GM12878 (cell line): ENCODE data around the gene TCF23. TPM values are rescaled to one million over a fixed set of nuclear protein-coding genes. Genes with fewer than 3 reads are reported as not detected.

ENCODE experiments used
- ATAC-seq: fragments of 200-7000 bp; cut with Tn5 transposase; 3 replicates; pipeline ENCODE4 v1.9.1; 2020; ENCODE audit warnings: mild to moderate bottlenecking, moderate library complexity
- BruUV-seq: library from RNA; stranded (reverse); fragments of 400-500 nt; replicated peaks from 2 replicates; lab custom pipeline; 2021; lab: Mats Ljungman, UMichigan
- CTCF ChIA-PET: fragments of 300-600 bp; sonication (Branson Sonifier 250); formaldehyde crosslinking; extraction: SDS; loops from one replicate; lab custom pipeline; 2021; ENCODE audit warnings: inconsistent platforms; lab: Yijun Ruan, JAX
- POLR2A ChIA-PET: fragments of 350-600 bp; formaldehyde crosslinking; extraction: SDS; loops from one replicate; lab custom pipeline; 2021; ENCODE audit warnings: inconsistent platforms; lab: Charles Lee
- RAD21 ChIA-PET: fragments of 300-600 bp; sonication (Branson Sonifier 250); formaldehyde crosslinking; loops from one replicate; lab custom pipeline; 2023; ENCODE audit warnings: antibody characterized with exemption; ENCODE audit not compliant: unreplicated experiment; lab: Charles Lee
- SMC1A ChIA-PET: fragments of 300-600 bp; sonication (Branson Sonifier 250); formaldehyde crosslinking; loops from one replicate; lab custom pipeline; 2023; ENCODE audit not compliant: unreplicated experiment, uncharacterized antibody; lab: Charles Lee
- DNase-seq: peaks from one replicate; pipeline ENCODE4 v3.0.0-alpha.2; 2011; ENCODE audit warnings: low read depth, low spot score
- FAIRE-seq: peaks from 3 replicates; lab custom pipeline; 2011; peaks lifted over from hg19 to GRCh38; lab: Jason Lieb, UNC
- H2AFZ ChIP-seq: 2 replicates; pipeline ENCODE4 v1.6.0; 2011; ENCODE audit warnings: low read depth, low read length, control low read depth; ENCODE audit not compliant: control insufficient read depth
- H3K27ac ChIP-seq: 2 replicates; pipeline ENCODE4 v1.5.1; 2011; ENCODE audit warnings: control low read depth; ENCODE audit not compliant: control insufficient read depth, insufficient read depth
- H3K27me3 ChIP-seq, 2 experiments: replicated peaks in 1 of 2; 2 replicates each; pipeline versions ENCODE4 v1.6.0 to v1.6.1; 2011; ENCODE audit warnings: low read length in 1 of 2; ENCODE audit not compliant: control insufficient read depth in 2 of 2, insufficient read depth in 2 of 2
- H3K36me3 ChIP-seq, 2 experiments: 2 replicates each; pipeline ENCODE4 v1.5.1; 2011; ENCODE audit warnings: low read length in 1 of 2; ENCODE audit not compliant: control insufficient read depth in 2 of 2, insufficient read depth in 2 of 2
- H3K4me1 ChIP-seq: 2 replicates; pipeline ENCODE4 v1.6.1; 2011; ENCODE audit warnings: mild to moderate bottlenecking, low read length, moderate library complexity, mixed read lengths; ENCODE audit not compliant: control insufficient read depth, insufficient read depth
- H3K4me2 ChIP-seq: 2 replicates; pipeline ENCODE4 v1.6.0; 2011; ENCODE audit warnings: control low read depth; ENCODE audit not compliant: control insufficient read depth, insufficient read depth
- H3K4me3 ChIP-seq: fragments of 200-600 bp; sonication (generic); 2 replicates; pipeline ENCODE4 v1.5.1; 2016
- H3K79me2 ChIP-seq: 2 replicates; pipeline ENCODE4 v1.6.0; 2011; ENCODE audit warnings: low read length; ENCODE audit not compliant: control insufficient read depth, insufficient read depth
- H3K9ac ChIP-seq: 2 replicates; pipeline ENCODE4 v1.8.0; 2011; ENCODE audit warnings: low read length, control low read depth, mixed read lengths; ENCODE audit not compliant: control insufficient read depth, insufficient read depth
- H3K9me3 ChIP-seq: replicated peaks from 3 replicates; pipeline ENCODE4 v1.5.1; 2011; ENCODE audit warnings: mild to moderate bottlenecking, low read length; ENCODE audit not compliant: control insufficient read depth, insufficient read depth
- H4K20me1 ChIP-seq: 2 replicates; pipeline ENCODE4 v1.6.0; 2011; ENCODE audit not compliant: control insufficient read depth, insufficient read depth
- ASH2L ChIP-seq: fragments of 300-600, 200-600 bp; sonication (generic); IDR thresholded peaks from 2 replicates; pipeline ENCODE4 v1.6.1; 2017; ENCODE audit warnings: low read depth, mild to moderate bottlenecking, borderline replicate concordance
- CHD4 ChIP-seq: fragments of 200-600 bp; sonication (generic); IDR thresholded peaks from 2 replicates; pipeline ENCODE4 v1.6.1; 2016; ENCODE audit warnings: mild to moderate bottlenecking
- DPF2 ChIP-seq: fragments of 450-650 bp; IDR thresholded peaks from 2 replicates; pipeline ENCODE4 v1.6.1; 2017; ENCODE audit warnings: mild to moderate bottlenecking
- EGR1 ChIP-seq, 2 experiments: IDR thresholded peaks; 1 replicate in 1 of 2; 2 replicates in 1 of 2; pipeline ENCODE4 v1.6.1; 2011 to 2012; ENCODE audit warnings: low read depth in 2 of 2, low read length in 2 of 2, borderline replicate concordance in 1 of 2, mild to moderate bottlenecking in 1 of 2, moderate library complexity in 1 of 2
- ELK1 ChIP-seq: IDR thresholded peaks from 2 replicates; pipeline ENCODE4 v1.6.1; 2012; ENCODE audit warnings: low read depth, low read length, improper control_type of control experiment
- FOXK2 ChIP-seq: fragments of 450-650 bp; IDR thresholded peaks from 2 replicates; pipeline ENCODE4 v1.6.1; 2017; ENCODE audit warnings: mild to moderate bottlenecking, moderate library complexity
- KAT2A ChIP-seq: conservative IDR thresholded peaks from 2 replicates; pipeline ENCODE4 v1.6.1; 2011; ENCODE audit warnings: low read depth, low read length; ENCODE audit not compliant: control insufficient read depth
- KDM1A ChIP-seq: fragments of 200-600 bp; sonication (generic); IDR thresholded peaks from 2 replicates; pipeline ENCODE4 v1.6.1; 2016; ENCODE audit warnings: borderline replicate concordance
- LARP7 ChIP-seq: fragments of 450-650 bp; IDR thresholded peaks from 2 replicates; pipeline ENCODE4 v1.6.1; 2017; ENCODE audit warnings: mild to moderate bottlenecking
- MLLT1 ChIP-seq: fragments of 450-650 bp; IDR thresholded peaks from 2 replicates; pipeline ENCODE4 v1.6.1; 2016; ENCODE audit warnings: mild to moderate bottlenecking
- POLR2A ChIP-seq: IDR thresholded peaks from 2 replicates; pipeline ENCODE4 v1.6.1; 2011; ENCODE audit warnings: low read depth, mild to moderate bottlenecking, low read length
- RELA ChIP-seq: fragments of 450-650 bp; IDR thresholded peaks from 2 replicates; pipeline ENCODE4 v1.8.0; 2014; ENCODE audit warnings: borderline replicate concordance; ENCODE audit not compliant: partially characterized antibody
- SUPT20H ChIP-seq: IDR thresholded peaks from 2 replicates; pipeline ENCODE4 v1.6.1; 2011; ENCODE audit warnings: low read depth, mild to moderate bottlenecking, low read length, moderate library complexity, borderline replicate concordance; ENCODE audit not compliant: control insufficient read depth
- SUZ12 ChIP-seq: fragments of 200-600 bp; sonication (generic); IDR thresholded peaks from one replicate; pipeline ENCODE4 v1.6.1; 2018; ENCODE audit warnings: antibody characterized with exemption, mild to moderate bottlenecking; ENCODE audit not compliant: unreplicated experiment
- TBL1XR1 ChIP-seq: IDR thresholded peaks from 2 replicates; pipeline ENCODE4 v1.6.1; 2012; ENCODE audit warnings: low read depth, low read length, improper control_type of control experiment
- TCF7 ChIP-seq: IDR thresholded peaks from 2 replicates; pipeline ENCODE4 v1.6.1; 2014; ENCODE audit warnings: antibody characterized with exemption, borderline replicate concordance
- ZNF207 ChIP-seq: fragments of 450-650 bp; IDR thresholded peaks from 2 replicates; pipeline ENCODE4 v1.6.1; 2014; ENCODE audit warnings: antibody characterized with exemption, mild to moderate bottlenecking, borderline replicate concordance
- WGBS: methylation state at CpG from one replicate; pipeline ENCODE4 v1.1.6; 2016; ENCODE audit warnings: low lambda C conversion rate; ENCODE audit not compliant: insufficient replicate concordance, insufficient coverage; ENCODE audit errors: missing lambda C conversion rate; 5-methylcytosine and 5-hydroxymethylcytosine counted together
- in situ Hi-C: fragments of 300-500 bp; cut with MboI; formaldehyde crosslinking; loops from 9 replicates; pipeline ENCODE4 v1.14.3; 2018; ENCODE audit warnings: mixed read lengths
- intact Hi-C: fragments of 100-400 bp; cut with micrococcal nuclease; formaldehyde crosslinking; loops from one replicate; pipeline ENCODE4 v1.14.2; 2022; ENCODE audit not compliant: unreplicated experiment
- polyA plus RNA-seq, 11 experiments: library from polyadenylated mRNA; depleted of rRNA in 4 of 11; unstranded in 6 of 11; stranded (reverse) in 5 of 11; fragments of >200 nt; fragmentation: Nextera tagmentation in 4 of 11; fragmentation: Illumina TruSeq in 1 of 11; extraction: Ambion mirVana in 4 of 11; extraction: Trizol in 1 of 11; gene quantifications; 1 replicate in 1 of 11; 2 replicates in 10 of 11; pipeline versions ENCODE4 v1.2.1 to v1.2.3, GENCODE V29; 2011 to 2016; ENCODE audit warnings: inconsistent platforms in 2 of 11, missing spikeins in 2 of 11, low read depth in 1 of 11
- total RNA-seq, 4 experiments: library from RNA; depleted of rRNA in 3 of 4; stranded (reverse); fragments of >200 nt in 3 of 4; fragmentation: Illumina TruSeq in 1 of 4; extraction: Trizol in 1 of 4; gene quantifications; 2 replicates each; pipeline versions ENCODE4 v1.2.1 to v1.2.3, GENCODE V29; 2013 to 2021

The TCF23 gene
- total and polyA plus RNA-seq, 10 of the 15 experiments (the other 5 are each of a cell fraction or from before 2014, with no cell fraction given): not detected

GRCh38 chr2:27121906-27122305 is 26.9 kb upstream of the TCF23 start:
- SMC1A ChIA-PET: no interaction called here
- BruUV-seq: no TSS peak
- H3K4me2 ChIP-seq: no peak overlapping the region
- in situ Hi-C loops: no loop called here
- no peak for TF ChIP-seq CHD4
- no peak for TF ChIP-seq KAT2A
- FAIRE-seq (no peak), ATAC-seq (no peak), DNase-seq (no peak)
- intact Hi-C loops: no loop called here
- no peaks in the 10 kb centered on the region for H4K20me1 ChIP-seq
- H3K4me1 ChIP-seq: peaks cover 5% of the 10 kb centered on the region; the same call in 1 of the 2 replicates
- H3K36me3 ChIP-seq: no peaks in the 10 kb centered on the region
- no peak overlapping the region for H2AFZ ChIP-seq
- no peak overlapping the region for H3K4me3 ChIP-seq
- CTCF ChIA-PET: interaction anchor here (1.1 kb wide), 1 partner anchor 22 kb away, joined by 3 read pairs; no protein-coding TSS in a partner anchor
- no peaks in the 10 kb centered on the region for H3K9me3 ChIP-seq
- H3K9ac ChIP-seq: no peak overlapping the region
- H3K27ac ChIP-seq: no peak overlapping the region
- POLR2A ChIA-PET: no interaction called here
- H3K27me3 ChIP-seq: peaks cover 7 to 8% of the 10 kb centered on the region in 2 experiments
- no peaks in the 10 kb centered on the region for H3K79me2 ChIP-seq
- WGBS: 59% methylated on average over 2 of the region's 2 CpGs
- RAD21 ChIA-PET: no interaction called here

GRCh38 chr2:27122791-27123190 is 26.0 kb upstream of the TCF23 start:
- whole genome bisulfite sequencing: 83% methylated on average over 7 of the region's 7 CpGs
- H3K9ac ChIP-seq: no peak overlapping the region
- intact Hi-C loops: no loop called here
- TF ChIP-seq TCF7 (no peak), SUPT20H (no peak), ELK1 (no peak), SUZ12 (no peak), FOXK2 (no peak), DPF2 (no peak), TBL1XR1 (no peak), RELA (no peak), KDM1A (no peak), POLR2A (no peak), ASH2L (no peak), EGR1 (IDR thresholded peaks at IDR 0.05; ENCODE audit: borderline replicate concordance in 1 of 2, low read depth in 2 of 2, low read length in 2 of 2) (no peak), MLLT1 (no peak), LARP7 (no peak), ZNF207 (no peak)
- ATAC-seq (no peak), FAIRE-seq (no peak), DNase-seq (no peak)
- H2AFZ ChIP-seq: no peak overlapping the region
- no peak overlapping the region for H3K27ac ChIP-seq
- ChIA-PET SMC1A (interaction anchor here (1.7 kb wide), 1 partner anchor 11 kb away, joined by 7 read pairs; no protein-coding TSS in a partner anchor), CTCF (interaction anchor here (1.2 kb wide), 1 partner anchor 161 kb away, joined by 3 read pairs; no protein-coding TSS in a partner anchor), RAD21 (interaction anchor here (1.7 kb wide), 1 partner anchor 68 kb away, joined by 4 read pairs; no protein-coding TSS in a partner anchor), POLR2A (no interaction called here)
- no peak overlapping the region for H3K4me2 ChIP-seq
- no peaks in the 10 kb centered on the region for H4K20me1 ChIP-seq
- in situ Hi-C loops: no loop called here
- H3K9me3 ChIP-seq: no peaks in the 10 kb centered on the region
- peaks cover 7 to 8% of the 10 kb centered on the region in 2 experiments for H3K27me3 ChIP-seq
- no TSS peak for BruUV-seq
- H3K4me3 ChIP-seq: no peak overlapping the region
- no peaks in the 10 kb centered on the region for H3K79me2 ChIP-seq
- no peaks in the 10 kb centered on the region for H3K36me3 ChIP-seq
- H3K4me1 ChIP-seq: peaks cover 5% of the 10 kb centered on the region; the same call in 1 of the 2 replicates
